ENCODE results near the gene PRDM15.

Gene PRDM15

GRCh38 chr21:41866274-41866809 lies 12.8 kb downstream of the PRDM15 start:
- Histone ChIP-seq H3K36me3 (ENCODE audit: insufficient read depth, low read length) (no peaks in the 10 kb centered on the region), H3K27me3 (ENCODE audit: insufficient read depth, low read length, poor library complexity, severe bottlenecking) (no peaks in the 10 kb centered on the region), H3K79me2 (ENCODE audit: insufficient read depth, low read length) (peaks cover 8% of the 10 kb centered on the region; the same call in 1 of the 2 replicates), H3K9me2 (replicated peaks; ENCODE audit: low read depth, low read length) (no peaks in the 10 kb centered on the region), H3K9ac (ENCODE audit: low read depth, low read length, poor library complexity, severe bottlenecking) (no peak overlapping the region), H3F3A (ENCODE audit: low read depth) (no peaks in the 10 kb centered on the region), H3K9me3 (ENCODE audit: insufficient read depth, low read depth, low read length) (no peaks in the 10 kb centered on the region), H3K4me2 (ENCODE audit: low read depth, low read length, poor library complexity, severe bottlenecking) (no peak overlapping the region), H2AFZ (ENCODE audit: low read length) (no peak overlapping the region), H4K20me1 (ENCODE audit: insufficient read depth, low read length, poor library complexity, severe bottlenecking) (no peaks in the 10 kb centered on the region), H3K4me1 (ENCODE audit: insufficient read depth, low read length, poor library complexity, severe bottlenecking) (peaks cover 19% of the 10 kb centered on the region), H3K4me3 (ENCODE audit: low read length, poor library complexity, severe bottlenecking) (no peak overlapping the region)
- TF ChIP-seq CTCF (conservative IDR thresholded peaks at IDR 0.05; ENCODE audit: low read length) (no peak), EZH2phosphoT487 (IDR thresholded peaks at IDR 0.05; ENCODE audit: borderline replicate concordance) (no peak)

DNA sequence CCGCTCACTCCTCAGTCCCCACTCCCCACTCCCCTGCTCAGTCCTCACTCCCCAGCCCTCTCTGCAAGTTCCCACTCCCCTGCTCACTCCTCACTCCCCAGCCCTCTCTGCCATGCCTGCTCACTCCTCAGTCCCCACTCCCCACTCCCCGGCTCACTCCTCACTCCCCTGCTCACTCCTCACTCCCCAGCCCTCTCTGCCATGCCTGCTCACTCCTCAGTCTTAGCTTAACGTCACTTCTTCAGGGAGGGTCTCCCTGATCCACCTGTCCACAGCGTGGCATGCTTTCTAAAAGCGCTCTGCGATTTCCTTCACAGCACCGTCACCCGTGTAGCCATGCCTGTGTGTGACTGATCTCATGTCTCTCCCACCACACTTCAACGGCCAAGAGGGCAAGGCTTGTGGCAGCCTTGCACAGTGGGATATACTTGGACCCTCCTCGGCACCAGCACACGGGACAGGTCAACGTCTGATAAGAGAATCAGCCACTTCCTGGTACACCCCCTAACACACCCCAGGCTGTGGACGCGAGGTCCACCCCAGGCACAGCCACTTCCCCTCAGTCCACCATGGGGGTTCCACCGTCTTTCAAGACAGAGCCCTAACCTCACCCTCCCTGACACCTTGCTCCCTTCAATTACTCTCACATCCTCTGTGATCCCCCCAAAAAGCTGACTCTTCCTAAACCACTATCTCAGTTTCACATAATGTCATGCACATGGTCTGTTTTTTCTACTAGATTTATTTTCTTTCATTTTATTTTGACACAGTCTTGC lies 14.0 kb downstream of the PRDM15 start:
- H3K9me3 ChIP-seq (ENCODE audit: insufficient read depth, low read depth, low read length) = no peaks in the 10 kb centered on the region
- no peaks in the 10 kb centered on the region for H3K27me3 ChIP-seq (ENCODE audit: insufficient read depth, low read length, poor library complexity, severe bottlenecking)
- no peak overlapping the region for H2AFZ ChIP-seq (ENCODE audit: low read length)
- no peak overlapping the region for H3K4me3 ChIP-seq (ENCODE audit: low read length, poor library complexity, severe bottlenecking)
- no peaks in the 10 kb centered on the region for H3F3A ChIP-seq (ENCODE audit: low read depth)
- peaks cover 18% of the 10 kb centered on the region for H3K4me1 ChIP-seq (ENCODE audit: insufficient read depth, low read length, poor library complexity, severe bottlenecking)
- 0 out of 2 replicates have a peak, but pooled peaks cover 7% of the 10 kb centered on the region for H3K79me2 ChIP-seq (ENCODE audit: insufficient read depth, low read length)
- TF ChIP-seq CTCF (conservative IDR thresholded peaks at IDR 0.05; ENCODE audit: low read length) (no peak), EZH2phosphoT487 (IDR thresholded peaks at IDR 0.05; ENCODE audit: borderline replicate concordance) (no peak)
- no peak overlapping the region for H3K9ac ChIP-seq (ENCODE audit: low read depth, low read length, poor library complexity, severe bottlenecking)
- no peaks in the 10 kb centered on the region for H4K20me1 ChIP-seq (ENCODE audit: insufficient read depth, low read length, poor library complexity, severe bottlenecking)
- no peaks in the 10 kb centered on the region for H3K9me2 ChIP-seq (replicated peaks; ENCODE audit: low read depth, low read length)
- H3K36me3 ChIP-seq (ENCODE audit: insufficient read depth, low read length) = no peaks in the 10 kb centered on the region
- H3K4me2 ChIP-seq (ENCODE audit: low read depth, low read length, poor library complexity, severe bottlenecking) = no peak overlapping the region

DNA sequence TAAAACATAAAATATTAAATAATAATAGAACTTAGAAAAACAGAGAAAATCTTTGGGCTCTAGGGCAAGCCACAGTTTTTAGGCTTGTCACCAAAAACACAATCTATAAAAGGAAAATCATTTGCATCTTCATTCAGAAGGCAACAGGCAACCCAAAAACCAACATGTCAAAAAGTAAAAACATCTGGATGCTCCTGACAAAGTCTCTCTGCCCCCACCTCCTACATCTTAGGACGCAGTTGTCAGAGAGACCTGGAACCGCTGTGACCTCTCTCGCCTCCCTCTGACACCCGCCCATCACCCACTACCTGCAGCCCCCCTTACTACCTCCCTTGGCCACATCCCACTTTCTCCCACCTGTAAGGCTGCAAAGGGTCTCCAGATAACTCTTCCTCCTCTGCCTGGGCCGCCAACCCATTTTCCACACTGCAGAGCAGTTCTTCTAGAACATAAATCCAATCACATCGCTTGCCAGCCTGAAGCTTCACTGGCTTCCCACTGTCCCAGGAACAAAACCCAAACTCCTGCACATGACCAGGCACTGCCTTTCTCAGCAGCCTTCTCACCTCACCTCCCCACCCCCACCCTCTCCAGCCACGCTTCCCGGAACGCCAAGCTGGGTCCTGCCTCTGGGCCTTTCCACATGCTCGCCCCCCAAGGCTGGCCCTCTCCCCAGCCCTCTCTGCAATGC lies 14.7 kb downstream of the PRDM15 start:
- H3K9me3 ChIP-seq (ENCODE audit: insufficient read depth, low read depth, low read length) = no peaks in the 10 kb centered on the region
- H3K4me2 ChIP-seq (ENCODE audit: low read depth, low read length, poor library complexity, severe bottlenecking) = no peak overlapping the region
- H2AFZ ChIP-seq (ENCODE audit: low read length) = no peak overlapping the region
- H3K4me1 ChIP-seq (ENCODE audit: insufficient read depth, low read length, poor library complexity, severe bottlenecking) = peaks cover 18% of the 10 kb centered on the region
- H3F3A ChIP-seq (ENCODE audit: low read depth) = no peaks in the 10 kb centered on the region
- H3K9me2 ChIP-seq (replicated peaks; ENCODE audit: low read depth, low read length) = no peaks in the 10 kb centered on the region
- TF ChIP-seq EZH2phosphoT487 (IDR thresholded peaks at IDR 0.05; ENCODE audit: borderline replicate concordance) (no peak), CTCF (conservative IDR thresholded peaks at IDR 0.05; ENCODE audit: low read length) (no peak)
- H4K20me1 ChIP-seq (ENCODE audit: insufficient read depth, low read length, poor library complexity, severe bottlenecking) = no peaks in the 10 kb centered on the region
- H3K9ac ChIP-seq (ENCODE audit: low read depth, low read length, poor library complexity, severe bottlenecking) = no peak overlapping the region
- H3K36me3 ChIP-seq (ENCODE audit: insufficient read depth, low read length) = peaks cover 5% of the 10 kb centered on the region; the same call in 1 of the 2 replicates
- H3K79me2 ChIP-seq (ENCODE audit: insufficient read depth, low read length) = 0 out of 2 replicates have a peak, but pooled peaks cover 7% of the 10 kb centered on the region
- H3K4me3 ChIP-seq (ENCODE audit: low read length, poor library complexity, severe bottlenecking) = no peak overlapping the region
- no peaks in the 10 kb centered on the region for H3K27me3 ChIP-seq (ENCODE audit: insufficient read depth, low read length, poor library complexity, severe bottlenecking)
